Gastrocnemius medialis (tissue), 4 donors: ENCODE measurements around the gene FAM24B. TPM values are rescaled to one million over a fixed set of nuclear protein-coding genes. Genes with fewer than 3 reads are reported as not detected.

Source experiments
- ATAC-seq, 2 donors: fragments of 150-250 bp; one replicate each; pipeline ENCODE4 v1.9.1; 2016
- DNase-seq, 2 donors: peaks; one replicate each; pipeline ENCODE4 v3.0.0-alpha.2; 2019
- H3K27ac ChIP-seq, 4 donors: fragments of 200-600 bp; sonication (generic); 1 replicate in 1 of 4; 2 replicates in 3 of 4; pipeline ENCODE4 v1.5.1; 2016 to 2018; ENCODE audit warnings: mild to moderate bottlenecking in 2 of 4, moderate library complexity in 1 of 4
- H3K27me3 ChIP-seq, 3 donors: fragments of 200-600 bp; sonication (generic) in 2 of 3; 1 replicate in 1 of 3; 2 replicates in 2 of 3; pipeline versions ENCODE4 v1.5.1 to v1.6.0; 2016 to 2019; ENCODE audit warnings: mild to moderate bottlenecking in 1 of 3, moderate library complexity in 1 of 3
- H3K36me3 ChIP-seq, 2 donors: fragments of 200-600 bp; sonication (generic) in 1 of 2; one replicate each; pipeline ENCODE4 v1.5.1; 2017 to 2018
- H3K4me1 ChIP-seq, 2 donors: fragments of 200-600 bp; sonication (generic) in 1 of 2; one replicate each; pipeline ENCODE4 v1.5.1; 2016 to 2017; ENCODE audit warnings: mild to moderate bottlenecking in 2 of 2
- H3K4me3 ChIP-seq, 4 donors: fragments of 200-600 bp; sonication (generic) in 3 of 4; 1 replicate in 1 of 4; 2 replicates in 3 of 4; pipeline ENCODE4 v1.5.1; 2016 to 2019; ENCODE audit warnings: mild to moderate bottlenecking in 2 of 4
- H3K9me3 ChIP-seq, 3 donors: fragments of 200-600 bp; sonication (generic) in 2 of 3; 1 replicate in 1 of 3; 2 replicates in 2 of 3; pipeline ENCODE4 v1.5.1; 2016 to 2019
- POLR2A ChIP-seq, 2 donors: fragments of 450-650 bp; IDR thresholded peaks; one replicate each; pipeline ENCODE4 v1.6.1; 2017; ENCODE audit warnings: antibody characterized with exemption in 2 of 2, mild to moderate bottlenecking in 2 of 2, moderate library complexity in 2 of 2
- in situ Hi-C, 4 donors: fragments of 200-750 bp; cut with MboI; loops; one replicate each; pipeline versions ENCODE4 v1.15.0 to v1.8.0; 2017; ENCODE audit warnings: low sequenced_read_pairs in 4 of 4
- intact Hi-C: fragments of 100-400 bp; cut with DNase I; formaldehyde crosslinking; loops from one replicate; pipeline ENCODE4 v1.15.1; 2023; ENCODE audit warnings: low total_unique reads
- total RNA-seq, 4 donors: library from RNA; depleted of rRNA; stranded (reverse); fragments of >200 nt; gene quantifications; one replicate each; pipeline versions ENCODE4 v1.1.0 to v1.2.3, GENCODE V29; 2016
- TF ChIP-seq, protein P1 (sequence below), 5 experiments: fragments of 450-650 bp in 3 of 5; fragments of 200-600 bp in 2 of 5; sonication (generic) in 2 of 5; IDR thresholded peaks in 4 of 5; conservative IDR thresholded peaks in 1 of 5; 1 replicate in 4 of 5; 2 replicates in 1 of 5; pipeline ENCODE4 v1.5.1; 2016 to 2019; ENCODE audit warnings: antibody characterized with exemption in 5 of 5, mild to moderate bottlenecking in 3 of 5, moderate library complexity in 3 of 5

FAM24B gene
- total RNA-seq, 4 donors from 2014 or later = not detected

DNA sequence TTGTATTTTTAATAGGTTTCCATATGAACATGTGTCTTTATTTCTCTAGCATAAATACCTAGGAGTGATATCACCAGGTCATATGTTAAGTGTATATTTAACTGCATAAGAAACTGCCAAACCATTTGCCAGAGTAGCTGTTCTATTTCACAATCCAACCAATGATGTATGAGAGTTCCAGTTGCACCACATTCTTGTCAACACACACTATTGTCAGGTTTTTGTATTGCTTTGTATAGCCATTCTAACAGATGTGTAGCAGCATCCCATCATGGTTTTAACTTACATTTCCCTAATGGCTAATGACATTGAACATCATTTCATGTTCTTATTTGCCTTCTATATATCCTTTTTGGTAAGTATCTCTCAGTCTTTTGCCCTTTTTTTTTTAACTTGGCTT is 37.8 kb downstream of the FAM24B start:
- Histone ChIP-seq H3K27ac (no peak overlapping the region), H3K9me3 (no peaks in the 10 kb centered on the region), H3K27me3 (no peaks in the 10 kb centered on the region), H3K4me3 (no peak overlapping the region), H3K36me3 (no peaks in the 10 kb centered on the region), H3K4me1 (no peaks in the 10 kb centered on the region)
- DNase-seq (no peak), ATAC-seq (no peak)
- intact Hi-C loops = no loop called here
- no peak for TF ChIP-seq POLR2A (IDR thresholded peaks at IDR 0.05)
- TF ChIP-seq, protein P1, sequence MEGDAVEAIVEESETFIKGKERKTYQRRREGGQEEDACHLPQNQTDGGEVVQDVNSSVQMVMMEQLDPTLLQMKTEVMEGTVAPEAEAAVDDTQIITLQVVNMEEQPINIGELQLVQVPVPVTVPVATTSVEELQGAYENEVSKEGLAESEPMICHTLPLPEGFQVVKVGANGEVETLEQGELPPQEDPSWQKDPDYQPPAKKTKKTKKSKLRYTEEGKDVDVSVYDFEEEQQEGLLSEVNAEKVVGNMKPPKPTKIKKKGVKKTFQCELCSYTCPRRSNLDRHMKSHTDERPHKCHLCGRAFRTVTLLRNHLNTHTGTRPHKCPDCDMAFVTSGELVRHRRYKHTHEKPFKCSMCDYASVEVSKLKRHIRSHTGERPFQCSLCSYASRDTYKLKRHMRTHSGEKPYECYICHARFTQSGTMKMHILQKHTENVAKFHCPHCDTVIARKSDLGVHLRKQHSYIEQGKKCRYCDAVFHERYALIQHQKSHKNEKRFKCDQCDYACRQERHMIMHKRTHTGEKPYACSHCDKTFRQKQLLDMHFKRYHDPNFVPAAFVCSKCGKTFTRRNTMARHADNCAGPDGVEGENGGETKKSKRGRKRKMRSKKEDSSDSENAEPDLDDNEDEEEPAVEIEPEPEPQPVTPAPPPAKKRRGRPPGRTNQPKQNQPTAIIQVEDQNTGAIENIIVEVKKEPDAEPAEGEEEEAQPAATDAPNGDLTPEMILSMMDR (IDR thresholded peaks at IDR 0.05 in 4 of 5, conservative IDR thresholded peaks at IDR 0.05 in 1 of 5) = no peak
- in situ Hi-C loops = no loop called here

DNA sequence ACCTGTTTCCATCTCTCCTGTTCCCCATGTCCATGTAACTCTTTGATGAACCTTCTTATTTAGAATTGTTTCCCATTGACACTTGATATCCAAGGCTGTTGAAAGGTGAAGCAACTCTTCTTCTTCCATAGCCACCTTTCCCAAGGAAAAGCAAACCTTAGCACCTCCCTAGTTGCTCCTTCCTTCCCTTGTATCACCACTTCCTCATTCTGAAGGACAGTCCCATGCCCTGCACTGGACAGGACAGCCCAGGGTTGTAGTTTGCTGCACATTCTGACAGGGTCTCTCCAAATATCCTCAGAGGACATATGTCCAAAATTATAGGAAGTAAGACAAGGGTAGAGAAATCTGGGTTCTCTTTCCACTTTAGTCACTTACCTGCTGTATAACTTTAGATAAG is 39.9 kb downstream of the FAM24B start:
- ATAC-seq (no peak), DNase-seq (no peak)
- no peak overlapping the region for H3K27ac ChIP-seq
- no peaks in the 10 kb centered on the region for H3K4me1 ChIP-seq
- TF ChIP-seq POLR2A (IDR thresholded peaks at IDR 0.05) = no peak
- TF ChIP-seq, protein P1 (IDR thresholded peaks at IDR 0.05 in 4 of 5, conservative IDR thresholded peaks at IDR 0.05 in 1 of 5) = no peak
- no peaks in the 10 kb centered on the region for H3K36me3 ChIP-seq
- in situ Hi-C loops = no loop called here
- H3K4me3 ChIP-seq = no peak overlapping the region
- H3K9me3 ChIP-seq = no peaks in the 10 kb centered on the region
- H3K27me3 ChIP-seq = no peaks in the 10 kb centered on the region
- intact Hi-C loops = no loop called here

- no peaks in the 10 kb centered on the region for H3K36me3 ChIP-seq
These were observed 40.5 kb downstream of the FAM24B start for GRCh38 chr10:122838880-122839279.

GRCh38 chr10:122835908-122836307 is 43.5 kb downstream of the FAM24B start:
- no peaks in the 10 kb centered on the region for H3K27me3 ChIP-seq
- no peak overlapping the region for H3K4me3 ChIP-seq
- H3K4me1 ChIP-seq = no peaks in the 10 kb centered on the region
- in situ Hi-C loops = no loop called here
- no peaks in the 10 kb centered on the region for H3K9me3 ChIP-seq
- DNase-seq (no peak), ATAC-seq (no peak)
- no peaks in the 10 kb centered on the region for H3K36me3 ChIP-seq
- intact Hi-C loops = no loop called here
- TF ChIP-seq, protein P1 (IDR thresholded peaks at IDR 0.05 in 4 of 5, conservative IDR thresholded peaks at IDR 0.05 in 1 of 5) = no peak
- no peak for TF ChIP-seq POLR2A (IDR thresholded peaks at IDR 0.05)
- H3K27ac ChIP-seq = no peak overlapping the region

More at GRCh38 chr10:122838880-122839279, 40.5 kb downstream of the FAM24B start:
- intact Hi-C loops (no loop called here), in situ Hi-C loops (no loop called here)
- no peak for TF ChIP-seq POLR2A (IDR thresholded peaks at IDR 0.05)
- TF ChIP-seq, protein P1 (IDR thresholded peaks at IDR 0.05 in 4 of 5, conservative IDR thresholded peaks at IDR 0.05 in 1 of 5) = no peak
- H3K4me1 ChIP-seq = no peaks in the 10 kb centered on the region
- DNase-seq = no peak
- H3K4me3 ChIP-seq = no peak overlapping the region
- H3K27me3 ChIP-seq = no peaks in the 10 kb centered on the region
- no peak for ATAC-seq
- H3K27ac ChIP-seq = no peak overlapping the region
- H3K9me3 ChIP-seq = no peaks in the 10 kb centered on the region

GRCh38 chr10:122830965-122831353 is 48.4 kb downstream of the FAM24B start:
- Histone ChIP-seq H3K27ac (no peak overlapping the region), H3K4me3 (no peak overlapping the region), H3K4me1 (no peaks in the 10 kb centered on the region), H3K9me3 (no peaks in the 10 kb centered on the region), H3K36me3 (no peaks in the 10 kb centered on the region), H3K27me3 (no peaks in the 10 kb centered on the region)
- no peak for TF ChIP-seq POLR2A (IDR thresholded peaks at IDR 0.05)
- TF ChIP-seq, protein P1 (IDR thresholded peaks at IDR 0.05 in 4 of 5, conservative IDR thresholded peaks at IDR 0.05 in 1 of 5) = no peak
- intact Hi-C loops (no loop called here), in situ Hi-C loops (no loop called here)
- ATAC-seq (no peak), DNase-seq (no peak)
